GM21381 (cell line): ENCODE results near the gene SPR.

Experiments used
- ATAC-seq: cut with Tn5 transposase; IDR thresholded peaks from one replicate; pipeline ENCODE4 v1.9.1; 2021; ENCODE audit warnings: mild to moderate bottlenecking, moderate library complexity; ENCODE audit not compliant: unreplicated experiment

SPR gene

DNA sequence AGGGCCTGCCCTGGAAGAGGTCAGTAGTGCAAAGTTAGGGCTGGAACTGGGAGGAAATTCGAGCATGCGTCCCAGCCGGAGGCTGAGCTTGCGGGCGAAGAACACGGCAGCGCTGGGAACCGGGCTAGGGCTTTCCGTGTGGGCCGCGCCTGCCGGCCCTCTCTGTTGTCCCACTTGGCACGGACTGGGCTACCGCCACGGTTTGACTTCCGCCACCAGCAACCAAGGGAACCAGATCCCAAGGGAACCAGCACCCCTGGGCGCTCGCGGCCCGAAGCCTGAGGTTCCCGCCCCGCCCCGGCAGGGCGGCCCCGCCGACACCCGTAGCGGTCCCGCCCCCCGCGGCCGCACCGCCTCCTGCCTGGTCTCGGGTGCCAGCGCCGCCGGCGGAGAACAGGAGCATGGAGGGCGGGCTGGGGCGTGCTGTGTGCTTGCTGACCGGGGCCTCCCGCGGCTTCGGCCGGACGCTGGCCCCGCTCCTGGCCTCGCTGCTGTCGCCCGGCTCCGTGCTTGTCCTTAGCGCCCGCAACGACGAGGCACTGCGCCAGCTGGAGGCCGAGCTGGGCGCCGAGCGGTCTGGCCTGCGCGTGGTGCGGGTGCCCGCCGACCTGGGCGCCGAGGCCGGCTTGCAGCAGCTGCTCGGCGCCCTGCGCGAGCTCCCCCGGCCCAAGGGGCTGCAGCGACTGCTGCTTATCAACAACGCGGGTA is at the start of gene SPR:
Gene SPR (plus strand): TSS at position 377 of the 708 bp plus-strand sequence. CDS start 25 bp downstream, at position 402.
- peak; percentile 87 for ATAC-seq

GRCh38 chr2:72840066-72840465 is 47.1 kb upstream of the SPR start:
- no peak for ATAC-seq

GRCh38 chr2:72841462-72842125 is 45.6 kb upstream of the SPR start:
- ATAC-seq, result no peak

DNA sequence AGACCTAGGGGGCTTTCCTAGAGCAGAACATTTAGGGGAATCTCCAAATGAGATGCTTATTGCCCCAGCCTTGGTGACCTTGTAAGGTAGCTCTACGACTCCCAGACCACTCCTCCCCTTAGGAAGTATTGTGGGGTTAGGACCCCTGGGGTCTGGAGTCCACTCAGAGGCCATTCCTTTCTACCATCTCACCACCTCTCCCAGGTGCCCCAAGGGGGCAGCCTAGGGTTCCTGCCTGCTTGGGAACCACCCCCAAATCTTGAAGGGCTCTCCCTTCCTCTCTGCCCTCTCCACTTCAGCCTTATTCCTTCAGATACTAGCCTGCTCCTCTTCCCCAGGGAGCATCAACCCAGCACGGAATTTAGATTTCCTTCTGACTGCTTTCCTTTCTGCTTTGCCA is 43.9 kb upstream of the SPR start:
- ATAC-seq, result no peak

GRCh38 chr2:72846171-72847095 is 40.8 kb upstream of the SPR start:
- ATAC-seq, result peak; percentile 88

GRCh38 chr2:72847534-72848315 is 39.5 kb upstream of the SPR start:
- ATAC-seq, result no peak

- ATAC-seq, result no peak
These were observed 38.6 kb upstream of the SPR start for GRCh38 chr2:72848436-72849137.

- no peak for ATAC-seq
These were observed 38.1 kb upstream of the SPR start for GRCh38 chr2:72849138-72849462.

GRCh38 chr2:72851333-72851732 is 35.9 kb upstream of the SPR start:
- no peak for ATAC-seq

GRCh38 chr2:72859831-72860262 is 27.4 kb upstream of the SPR start:
- ATAC-seq, result no peak

- peak; percentile 91 for ATAC-seq
These were observed 24.8 kb upstream of the SPR start for GRCh38 chr2:72862239-72862988.

GRCh38 chr2:72863046-72863445 is 24.2 kb upstream of the SPR start:
- no peak for ATAC-seq

GRCh38 chr2:72864500-72864899 is 22.7 kb upstream of the SPR start:
- ATAC-seq, result no peak

- ATAC-seq, result no peak
These were observed 16.1 kb upstream of the SPR start for GRCh38 chr2:72871060-72871459.

DNA sequence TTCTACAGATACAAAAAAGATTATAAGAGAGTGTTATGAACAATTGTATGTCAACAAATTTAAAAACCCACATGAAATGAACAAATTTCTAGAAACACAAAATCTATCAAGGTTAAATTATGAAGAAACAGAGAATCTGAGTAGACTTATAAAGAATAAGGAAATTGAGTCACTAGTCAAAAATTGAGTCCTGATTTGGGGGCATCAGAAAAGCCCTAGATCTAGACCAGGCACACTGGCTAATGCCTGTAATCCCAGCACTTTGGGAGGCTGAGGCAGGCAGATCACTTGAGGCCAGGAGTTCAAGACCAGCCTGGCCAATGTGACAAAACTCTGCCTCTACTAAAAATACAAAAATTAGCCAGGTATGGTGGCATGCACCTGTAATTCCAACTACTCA is 15.3 kb upstream of the SPR start:
- ATAC-seq, result no peak

DNA sequence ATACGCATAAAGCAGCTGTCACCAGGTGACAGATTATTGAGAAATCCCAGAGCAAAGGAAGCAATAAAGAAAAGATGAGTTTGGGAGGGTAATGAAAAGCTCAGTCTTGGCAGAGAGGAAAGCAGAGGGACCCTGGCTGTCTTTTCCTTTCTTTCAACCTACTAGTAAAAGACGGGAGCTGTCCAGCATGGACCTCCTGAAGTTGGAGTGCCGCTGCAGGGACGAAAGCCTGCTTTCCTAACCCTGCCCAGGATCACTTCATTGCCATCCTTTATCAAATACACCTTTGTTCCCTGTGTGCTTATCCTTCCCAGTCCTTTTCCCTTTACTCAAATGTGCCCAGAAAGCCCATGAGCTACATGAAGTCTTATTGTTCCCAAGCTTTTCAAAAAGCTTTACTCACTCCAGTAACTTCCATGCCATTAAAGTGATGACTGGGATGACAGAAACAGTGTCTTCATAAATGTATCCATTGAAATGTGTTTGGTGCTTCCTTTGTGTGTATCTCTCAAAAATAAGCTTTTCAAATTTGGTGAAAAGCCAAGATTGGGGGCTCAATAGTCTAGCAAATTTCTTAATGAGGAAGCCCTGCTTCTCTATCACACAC is 3.7 kb upstream of the SPR start:
- no peak for ATAC-seq

DNA sequence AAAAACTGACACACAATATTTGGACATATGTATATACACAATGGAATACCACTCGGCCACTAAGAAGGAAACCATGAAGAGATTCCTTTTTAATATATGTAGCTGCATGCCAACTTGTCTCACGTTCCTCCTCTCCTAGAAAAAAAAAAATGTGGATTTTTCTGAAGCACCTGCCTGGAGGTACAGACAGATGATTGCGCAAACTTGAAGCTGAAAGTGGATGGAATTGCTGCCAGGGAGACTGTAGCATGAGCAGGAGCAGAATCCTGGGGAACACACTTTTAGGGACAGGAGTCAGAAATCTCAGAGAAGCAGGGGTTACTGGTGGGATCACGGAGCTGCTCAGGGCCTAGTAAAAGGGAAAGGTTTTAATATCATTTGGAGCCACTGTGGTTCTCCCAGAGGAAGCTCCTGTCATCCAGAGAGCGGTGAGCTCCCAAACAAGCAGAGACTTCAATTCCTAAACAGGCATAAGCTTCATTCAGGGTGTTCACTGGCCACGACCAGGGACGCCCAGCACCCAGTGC is 640 bp upstream of the SPR start:
- no peak for ATAC-seq

DNA sequence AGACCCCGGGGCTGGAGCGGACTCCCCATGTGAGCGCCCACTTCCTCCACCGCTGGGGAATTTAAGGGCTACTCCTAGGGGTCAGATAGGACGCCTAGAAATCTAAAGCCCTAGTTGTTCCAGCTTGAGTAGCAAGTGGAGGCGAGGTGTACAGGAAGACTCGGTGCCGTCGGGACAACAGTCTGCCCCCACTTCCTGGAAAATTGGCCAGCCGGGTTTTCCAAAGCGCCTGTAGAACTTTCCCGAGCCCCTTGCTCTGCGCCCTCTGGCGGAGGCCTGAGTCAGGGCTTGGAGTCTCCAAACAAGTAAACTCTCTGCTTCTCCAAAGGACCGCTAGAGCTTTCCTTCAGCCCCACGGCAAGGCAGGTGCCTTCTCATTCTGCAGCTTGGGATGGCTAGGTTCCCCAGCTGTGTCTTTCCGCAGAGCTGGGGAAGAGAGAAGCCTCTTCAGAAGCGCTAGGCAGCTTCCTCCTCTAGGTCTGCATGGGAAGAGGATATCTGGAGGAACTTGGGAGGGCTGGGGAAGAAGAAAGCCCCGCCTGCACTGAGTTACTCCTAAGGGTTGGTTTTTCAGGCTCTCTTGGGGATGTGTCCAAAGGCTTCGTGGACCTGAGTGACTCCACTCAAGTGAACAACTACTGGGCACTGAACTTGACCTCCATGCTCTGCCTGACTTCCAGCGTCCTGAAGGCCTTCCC is 681 bp downstream of the SPR start:
- ATAC-seq, result peak; percentile 41
